GM19099 (cell line): ENCODE data around the gene MAP4K2.

Experiments
- POLR2A ChIP-seq: IDR thresholded peaks from 3 replicates; pipeline ENCODE4 v1.6.1; 2011; ENCODE audit warnings: low read depth; ENCODE audit not compliant: insufficient read length; ENCODE audit errors: extremely low read depth

The MAP4K2 gene

DNA sequence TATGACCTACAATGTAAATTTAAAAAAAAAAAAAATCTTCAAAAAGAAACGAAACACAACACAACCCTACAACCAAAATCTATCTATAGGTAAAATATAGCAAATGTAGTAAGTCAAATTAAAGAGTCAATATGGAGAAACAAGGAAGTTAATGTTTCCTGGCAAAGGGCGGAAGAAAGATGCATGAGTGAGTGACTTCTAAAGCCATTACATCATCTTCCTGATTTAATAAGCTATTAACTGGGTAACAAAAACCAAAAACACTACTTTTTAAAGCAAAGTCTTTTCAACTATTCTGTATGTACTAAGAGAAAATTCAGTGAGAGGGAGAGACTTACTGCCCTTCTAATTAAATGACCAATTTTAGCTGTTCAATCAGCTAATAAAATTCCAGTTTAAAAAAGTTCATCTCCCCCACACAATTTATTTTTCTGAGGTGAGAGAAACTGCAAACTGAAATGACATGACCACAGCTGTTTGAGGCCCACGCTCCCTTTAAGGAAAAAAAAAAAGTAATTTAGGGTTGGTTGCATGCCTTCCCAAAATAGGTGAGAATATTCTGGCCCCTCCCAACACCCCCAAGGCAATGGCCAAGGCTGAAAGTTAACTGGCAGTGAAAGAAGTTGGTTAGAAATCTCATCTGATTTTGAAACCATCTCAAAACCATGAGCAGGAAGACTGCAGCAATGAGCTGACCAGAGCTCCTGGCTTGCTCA lies 30.6 kb downstream of the MAP4K2 start:
- no peak for TF ChIP-seq POLR2A

DNA sequence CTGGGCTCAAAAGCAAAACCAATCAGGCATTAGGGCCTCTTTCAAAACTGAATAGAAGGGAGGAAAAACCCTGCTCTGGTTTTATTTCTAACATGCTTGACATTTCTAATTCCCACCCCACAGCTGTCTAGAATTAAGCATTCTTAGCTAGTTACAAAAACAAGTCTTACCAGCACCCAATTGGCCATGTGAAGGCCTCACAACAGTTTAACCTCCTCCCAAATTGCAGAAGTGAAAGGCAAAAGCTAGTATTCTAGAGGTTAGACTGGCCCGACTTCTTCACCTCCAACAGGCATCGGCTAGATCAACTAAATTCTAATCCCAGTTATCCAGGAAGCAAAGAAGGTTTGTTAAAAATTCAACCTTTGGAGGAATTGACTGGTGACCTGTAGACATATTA lies 31.2 kb downstream of the MAP4K2 start:
- no peak for TF ChIP-seq POLR2A

DNA sequence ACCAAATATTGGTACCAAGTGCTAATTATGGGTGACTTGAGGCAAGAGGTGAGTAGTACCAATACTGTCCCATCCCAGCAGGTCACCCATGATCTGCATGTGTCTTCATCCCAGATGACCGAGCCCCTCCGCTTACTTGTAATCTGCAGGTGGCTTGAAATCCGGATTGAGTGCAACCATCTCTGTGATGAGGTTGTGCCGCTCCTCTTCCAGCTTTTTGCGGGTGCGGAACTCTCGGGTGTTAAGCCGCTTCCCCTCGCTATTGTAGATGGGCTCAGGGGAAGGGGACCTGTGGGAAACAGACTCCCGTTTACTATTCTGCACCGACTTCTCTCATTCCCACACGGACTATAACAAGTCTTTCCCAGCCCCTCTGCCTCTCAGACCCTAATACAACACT lies 32.9 kb downstream of the MAP4K2 start:
- no peak for TF ChIP-seq POLR2A

DNA sequence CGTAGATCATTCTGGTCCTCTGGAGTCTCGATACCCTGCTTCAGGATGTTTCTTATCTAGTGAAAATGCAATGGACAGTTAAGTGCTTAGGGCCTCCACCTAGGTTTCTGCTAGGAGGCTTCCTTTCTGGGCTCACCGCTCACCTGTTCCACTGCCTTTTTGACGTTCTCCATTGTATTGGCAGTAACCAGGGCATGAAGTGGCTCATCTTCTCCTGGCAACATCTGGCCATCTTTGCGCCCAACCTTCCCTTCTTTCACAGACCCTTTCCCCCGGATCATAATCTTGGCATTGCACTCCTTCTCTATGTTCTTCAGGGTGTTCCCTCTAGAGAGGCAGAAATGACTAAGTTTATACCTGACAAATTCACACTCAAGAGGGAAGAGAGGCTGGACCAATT lies 33.7 kb downstream of the MAP4K2 start:
- no peak for TF ChIP-seq POLR2A

DNA sequence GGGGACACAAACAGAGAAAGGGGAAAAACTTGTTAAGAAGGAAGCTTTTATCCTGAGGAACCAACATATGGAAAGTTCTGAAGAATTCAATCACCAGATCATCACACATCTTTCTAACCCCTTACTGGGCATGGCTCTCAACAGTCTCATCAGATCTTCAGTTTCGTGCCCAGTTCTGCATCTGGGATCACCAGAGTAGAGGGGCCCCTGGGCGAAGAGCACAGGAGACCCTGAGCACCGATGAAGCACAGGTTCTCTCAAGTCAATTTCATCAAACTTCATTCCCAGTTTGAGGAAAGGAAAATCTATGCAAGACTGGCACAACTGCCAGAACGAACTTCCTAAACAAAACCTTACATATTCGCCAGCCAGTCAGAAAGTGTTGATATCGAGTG lies 34.7 kb downstream of the MAP4K2 start:
- no peak for TF ChIP-seq POLR2A

DNA sequence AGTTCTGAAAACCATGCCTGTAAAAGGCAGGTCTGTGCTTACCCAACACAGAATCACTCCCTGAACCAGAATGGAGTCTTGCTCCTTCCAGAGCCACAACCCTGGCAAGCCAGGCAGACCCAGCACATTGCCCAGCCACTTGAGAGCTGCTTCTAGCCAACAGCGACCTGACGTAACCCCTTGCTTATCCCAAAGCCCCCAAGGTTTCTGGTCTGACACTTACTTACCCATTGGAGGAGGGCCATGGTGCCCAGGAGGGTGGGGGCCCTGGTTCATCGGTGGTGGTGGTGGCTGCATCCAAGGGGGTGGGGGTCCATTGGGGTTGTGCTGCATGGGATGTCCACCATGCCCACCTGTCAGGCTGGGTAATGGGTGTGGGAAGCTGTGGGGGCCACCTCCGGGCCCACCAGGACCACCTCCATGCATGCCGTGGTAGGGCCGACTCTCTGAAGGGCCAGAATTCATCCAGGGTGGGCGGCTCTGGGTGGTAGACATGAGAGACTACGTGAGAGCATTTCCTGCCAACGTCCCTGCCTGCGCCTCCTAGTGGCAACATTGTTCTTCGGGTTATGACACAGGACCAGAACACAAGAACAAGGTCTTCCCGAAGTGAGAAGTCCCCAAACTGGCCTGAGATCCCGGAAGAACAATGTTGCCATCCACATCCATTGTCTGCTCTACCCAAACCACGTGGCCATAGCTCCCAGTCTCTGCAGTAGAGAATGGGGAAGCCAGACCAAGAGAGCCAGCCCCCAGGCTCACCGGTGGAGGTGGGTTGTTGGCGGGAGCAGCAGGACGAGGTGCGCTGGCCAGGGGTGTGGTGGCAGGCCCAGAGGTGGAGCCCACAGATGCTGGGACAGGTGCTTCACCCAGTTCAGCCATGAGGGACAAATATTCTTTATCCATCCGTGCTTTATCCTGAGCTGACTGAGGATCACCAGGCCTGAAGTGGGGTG lies 35.4 kb downstream of the MAP4K2 start:
- no peak for TF ChIP-seq POLR2A

DNA sequence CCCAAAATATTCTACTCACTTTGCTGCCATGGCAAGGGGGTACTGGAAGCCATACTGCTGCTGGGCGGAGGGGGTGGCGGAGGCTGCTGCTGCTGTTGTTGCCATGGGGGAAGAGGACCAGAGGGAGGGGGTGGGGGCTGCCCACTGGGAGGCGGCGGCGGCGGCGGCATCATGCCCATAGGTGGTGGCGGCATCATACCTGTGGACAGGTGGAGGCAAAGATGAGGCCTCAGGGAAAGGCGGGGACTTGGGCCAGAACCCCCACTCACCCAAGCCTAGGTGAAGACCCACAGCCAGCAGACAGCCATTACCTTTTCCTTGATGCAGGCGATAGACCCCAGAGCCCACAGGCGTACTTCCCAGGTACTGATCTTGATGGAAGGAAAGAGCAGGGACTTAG lies 36.1 kb downstream of the MAP4K2 start:
- TF ChIP-seq POLR2A, result no peak

DNA sequence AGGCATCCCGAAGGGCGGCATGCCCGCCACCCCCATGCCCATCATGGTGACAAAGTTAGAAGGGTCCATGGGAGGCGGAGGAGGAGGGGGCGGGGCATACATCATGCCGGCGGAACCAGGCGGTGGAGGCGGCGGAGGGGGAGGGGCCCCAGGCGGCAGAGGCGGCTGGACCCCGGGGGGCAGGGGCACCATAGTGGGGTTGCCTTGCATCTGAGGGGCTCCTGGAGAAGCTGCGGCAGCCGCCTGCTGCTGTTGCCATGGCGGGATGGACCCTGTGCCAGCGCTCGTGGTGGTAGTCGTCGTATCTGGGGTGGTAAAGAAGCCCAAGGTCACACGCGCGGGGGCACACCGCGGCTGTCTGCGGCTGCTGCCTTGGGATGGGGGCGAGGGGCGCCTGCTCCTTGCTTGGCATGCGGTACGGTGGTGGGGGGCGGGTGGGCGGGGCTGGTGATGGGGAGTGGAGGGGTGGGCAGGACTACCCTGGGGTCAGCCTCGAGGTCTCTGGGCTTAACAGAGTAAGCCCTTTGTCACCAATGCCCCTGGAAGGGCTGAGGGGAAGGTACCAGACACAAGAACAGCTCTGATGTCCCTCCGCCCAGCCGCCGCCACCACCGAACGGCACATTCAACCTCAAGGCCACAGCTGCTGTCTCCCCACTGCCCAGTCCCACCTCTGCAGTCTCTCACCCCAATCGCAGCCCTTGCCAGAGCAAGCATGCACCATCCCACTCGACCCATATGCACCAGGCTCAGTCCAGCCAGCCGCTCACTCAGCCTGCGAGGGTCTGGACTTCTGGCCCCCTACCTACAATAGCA lies 37.0 kb downstream of the MAP4K2 start:
- no peak for TF ChIP-seq POLR2A

DNA sequence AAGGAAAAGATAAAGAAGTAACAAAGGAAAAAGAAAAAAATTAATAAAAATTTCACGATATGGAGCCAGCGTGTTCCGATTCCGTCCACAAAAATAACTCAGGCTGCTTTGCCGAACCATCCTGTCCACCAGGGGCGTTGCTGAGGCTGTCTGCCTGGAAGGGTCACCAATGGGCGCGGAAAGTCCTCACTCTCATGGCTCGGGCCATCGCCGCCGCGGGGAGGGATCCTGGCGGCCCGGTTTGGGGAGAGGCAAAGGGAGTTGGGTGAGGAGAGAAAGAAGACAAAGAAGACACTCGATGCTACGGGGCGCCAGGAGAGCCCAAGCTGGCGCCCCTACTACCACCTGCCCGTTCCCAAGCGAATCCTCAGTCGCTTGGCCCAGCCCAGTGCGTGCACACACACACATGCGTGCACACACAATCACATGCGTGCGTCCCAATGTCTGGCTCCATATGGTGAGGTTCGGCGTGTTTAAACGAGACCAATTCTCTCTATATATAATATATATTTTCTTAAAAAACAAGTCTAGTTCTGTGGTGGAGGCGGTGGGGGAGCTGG lies 37.6 kb downstream of the MAP4K2 start:
- TF ChIP-seq POLR2A, result no peak

DNA sequence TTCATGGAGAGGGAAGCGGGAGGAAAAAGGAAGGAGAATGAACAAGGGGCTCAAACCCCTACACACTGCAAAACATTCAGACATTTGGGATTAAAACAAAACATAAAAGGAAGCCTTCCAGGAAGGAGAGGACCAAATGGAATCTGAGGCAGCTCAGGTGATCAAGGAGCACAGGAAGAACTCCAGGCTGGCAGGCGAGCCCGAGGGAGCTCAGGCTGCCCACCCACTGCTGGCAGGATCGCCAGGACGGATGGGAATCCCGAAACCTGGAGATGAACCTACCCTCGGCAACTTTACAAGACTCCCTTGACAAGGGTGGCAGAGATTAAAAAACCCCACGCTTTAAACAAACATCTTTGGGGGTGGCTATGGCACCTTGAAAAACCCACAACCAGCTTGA lies 38.3 kb downstream of the MAP4K2 start:
- TF ChIP-seq POLR2A, result no peak

DNA sequence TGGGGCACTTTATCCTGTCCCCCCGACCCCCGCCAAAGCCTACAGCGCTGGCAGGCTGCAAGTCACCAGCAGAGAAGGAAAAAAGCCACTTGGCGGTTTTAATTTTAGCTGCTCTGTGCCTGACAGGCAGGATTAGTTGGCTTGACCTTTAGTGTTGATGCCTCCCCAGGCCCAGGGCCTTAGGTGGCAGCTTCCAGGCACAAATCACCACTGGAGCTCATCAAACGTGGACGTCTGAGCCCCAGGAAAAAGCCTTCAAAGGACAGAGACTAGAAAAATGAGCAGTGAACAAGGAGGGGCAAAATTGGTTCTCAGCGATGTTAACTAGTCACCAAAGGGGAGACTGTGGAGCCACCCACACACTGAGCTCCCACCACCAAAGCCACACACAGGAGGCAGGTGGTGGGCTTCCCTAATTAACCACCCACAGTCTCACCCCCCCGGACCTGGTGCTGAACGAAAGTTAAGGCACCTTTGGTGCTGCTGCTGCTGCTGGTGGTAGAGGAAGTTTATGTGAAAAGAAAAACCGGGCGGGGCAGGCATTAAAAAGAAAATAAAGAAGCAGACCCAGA lies 38.9 kb downstream of the MAP4K2 start:
- no peak for TF ChIP-seq POLR2A

DNA sequence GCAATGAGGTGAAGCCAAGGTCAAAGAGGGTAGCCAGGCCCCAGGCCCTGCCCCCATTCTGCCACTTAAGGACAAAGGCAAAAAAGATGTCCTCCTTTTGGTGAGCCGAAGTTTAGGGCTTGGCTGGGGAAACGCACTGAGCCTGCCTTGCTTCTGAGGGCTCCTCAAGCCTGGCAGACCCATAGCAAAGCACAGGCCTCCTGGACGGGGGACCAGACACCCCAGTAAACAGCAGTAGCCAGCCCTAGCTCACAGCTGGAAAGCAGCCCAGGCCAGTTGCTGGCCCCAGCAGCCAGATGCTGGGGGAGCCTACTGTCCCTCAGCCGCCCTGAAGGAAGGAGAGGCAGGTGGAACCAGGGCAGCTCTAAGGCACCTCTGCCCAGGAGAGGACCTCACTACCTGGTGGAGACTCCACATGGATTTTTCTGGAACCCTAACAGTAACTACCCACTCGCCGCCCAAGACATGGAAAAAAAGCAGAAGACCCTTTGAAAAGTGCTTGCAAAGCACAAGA lies 39.4 kb downstream of the MAP4K2 start:
- peak; percentile 33 for TF ChIP-seq POLR2A

DNA sequence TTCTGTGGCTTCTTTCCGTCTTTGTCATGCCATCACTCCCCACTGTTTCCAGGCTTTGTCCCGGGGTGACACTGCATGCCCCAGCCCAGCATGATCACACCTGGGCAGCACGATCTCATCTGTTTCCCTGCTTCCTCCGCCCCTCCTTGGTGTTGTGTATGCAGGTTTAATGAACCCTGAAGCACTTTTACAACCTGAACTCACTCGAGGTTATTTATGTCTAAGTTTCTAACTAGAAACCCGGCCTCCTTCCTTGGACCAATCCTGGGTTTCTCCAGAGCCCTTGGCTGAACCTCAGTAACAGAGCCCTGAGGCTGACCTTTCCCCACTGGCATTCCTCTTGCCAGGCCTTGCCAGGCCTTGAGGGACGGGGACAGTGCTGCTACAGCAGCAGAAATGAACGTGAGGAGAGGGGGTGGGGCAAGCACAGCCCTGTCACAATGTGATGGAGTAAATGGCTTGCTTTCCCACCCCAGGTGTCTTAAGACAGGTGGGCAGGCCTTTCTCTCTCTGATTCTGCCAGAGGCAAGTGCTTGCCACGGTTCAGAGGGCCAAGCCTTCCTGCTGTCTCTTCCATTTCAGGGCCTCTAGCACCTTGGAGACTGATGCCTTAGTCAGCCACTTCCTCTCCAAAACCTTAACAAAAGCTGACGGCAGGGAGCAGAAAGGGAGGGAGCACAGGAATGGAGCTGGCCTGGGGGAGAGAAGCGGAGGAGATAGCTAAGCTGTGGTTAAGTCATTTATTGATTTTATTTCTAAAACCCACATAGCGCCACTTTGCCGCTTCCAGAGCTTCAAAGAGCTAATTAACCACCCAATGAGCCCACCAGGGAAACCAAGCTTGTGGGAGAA lies 40.1 kb downstream of the MAP4K2 start:
- no peak for TF ChIP-seq POLR2A

DNA sequence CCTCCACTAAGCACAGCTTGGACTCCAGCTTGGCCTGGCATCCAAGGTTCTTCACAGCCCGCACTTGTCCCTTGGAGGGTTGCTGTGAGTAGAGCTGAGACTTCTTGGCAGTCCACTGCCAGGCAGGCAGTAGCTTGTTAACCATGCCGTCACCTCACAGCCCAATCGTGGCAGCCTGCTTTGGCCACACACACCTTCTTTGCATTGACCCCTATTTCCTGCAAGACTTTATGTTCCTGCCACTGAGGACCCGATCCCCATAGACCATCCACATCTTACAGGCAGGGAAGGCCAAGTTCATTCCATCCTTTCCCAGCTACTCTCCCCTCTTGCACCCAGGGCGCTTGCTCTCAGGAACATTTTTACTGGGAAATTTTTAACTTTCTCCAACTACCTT lies 40.7 kb downstream of the MAP4K2 start:
- TF ChIP-seq POLR2A, result peak; percentile 32

DNA sequence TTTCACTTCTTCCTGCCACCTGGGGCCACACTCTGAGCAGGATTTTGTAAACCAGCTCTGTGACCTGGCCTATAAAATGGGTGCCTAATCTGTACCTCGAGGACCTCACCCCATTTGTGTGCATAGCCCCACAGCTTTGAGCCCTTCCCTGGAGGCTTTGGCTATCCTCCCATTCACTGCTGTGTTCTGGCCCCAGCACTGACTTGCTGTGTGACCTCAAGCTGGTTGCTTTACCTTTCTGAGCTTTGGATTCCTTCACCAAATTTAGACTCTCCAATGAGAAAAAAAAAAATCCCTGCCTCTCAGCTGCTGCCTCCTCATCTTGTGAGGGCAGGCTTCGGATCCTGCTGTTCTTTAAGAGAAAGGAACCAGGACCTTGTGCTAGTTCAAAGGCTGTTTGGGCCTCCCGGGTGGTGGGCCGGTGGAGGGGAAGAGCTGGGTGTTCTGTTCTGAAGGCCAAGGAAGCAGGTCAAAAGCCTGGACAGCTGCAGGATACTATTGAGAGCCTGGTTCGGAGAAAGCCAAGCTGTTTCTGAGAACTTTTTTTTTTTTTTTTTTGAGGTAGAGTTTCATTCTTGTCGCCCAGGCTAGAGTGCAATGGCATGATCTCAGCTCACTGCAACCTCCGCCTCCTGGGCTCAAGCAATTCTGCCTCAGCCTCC lies 42.1 kb downstream of the MAP4K2 start:
- no peak for TF ChIP-seq POLR2A
